GM12891 (cell line): ENCODE data around the gene RMI1.

Source experiments
- DNase-seq: peaks from one replicate; pipeline ENCODE4 v3.0.0; 2011; ENCODE audit warnings: low spot score; ENCODE audit not compliant: insufficient read length
- FAIRE-seq: peaks from 2 replicates; lab custom pipeline; 2011; peaks lifted over from hg19 to GRCh38; lab: Jason Lieb, UNC
- PAX5 ChIP-seq: IDR thresholded peaks from 2 replicates; pipeline ENCODE4 v1.6.1; 2011; ENCODE audit warnings: low read length, moderate library complexity, mild to moderate bottlenecking; ENCODE audit not compliant: insufficient read depth, severe bottlenecking
- POLR2A ChIP-seq: IDR thresholded peaks from 2 replicates; pipeline ENCODE4 v1.6.1; 2011; ENCODE audit warnings: low read depth, low read length, control low read depth
- POLR2AphosphoS5 ChIP-seq: IDR thresholded peaks from 2 replicates; pipeline ENCODE4 v1.6.1; 2011; ENCODE audit warnings: low read depth, low read length, control low read depth
- POU2F2 ChIP-seq: IDR thresholded peaks from 2 replicates; pipeline ENCODE4 v1.6.1; 2011; ENCODE audit warnings: low read depth, mild to moderate bottlenecking, control low read depth, low read length, moderate library complexity
- SPI1 ChIP-seq: IDR thresholded peaks from 2 replicates; pipeline ENCODE4 v1.6.1; 2011; ENCODE audit warnings: low read depth, low read length, control low read depth
- TAF1 ChIP-seq: IDR thresholded peaks from 2 replicates; pipeline ENCODE4 v1.6.1; 2011; ENCODE audit warnings: low read depth, low read length, control low read depth

Gene RMI1

GRCh38 chr9:83981126-83981871 lies 694 bp downstream of the RMI1 start:
- TF ChIP-seq POU2F2 (no peak), TAF1 (peak; percentile 44; the same call in 1 of the 2 replicates)
- DNase-seq, result no peak
- FAIRE-seq, result peak; percentile 64

DNA sequence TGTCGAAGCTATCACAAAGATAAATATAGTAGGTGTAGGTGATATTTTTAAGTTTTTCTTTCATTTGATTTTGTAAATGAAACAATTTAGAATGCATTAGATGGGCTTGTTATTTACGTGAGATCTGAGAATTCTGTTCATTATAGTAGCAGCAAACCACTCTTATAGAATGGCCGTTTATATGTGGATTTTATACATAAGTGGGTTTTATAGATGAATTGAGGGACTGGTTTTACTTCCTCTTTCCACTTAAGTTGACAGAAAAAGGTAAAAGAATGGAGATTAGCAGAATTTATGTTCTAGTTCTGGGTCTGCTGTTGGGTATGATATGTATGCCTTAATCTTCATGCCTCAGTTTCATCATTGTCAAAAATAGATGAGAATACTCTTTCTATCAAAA lies 5.6 kb downstream of the RMI1 start:
- FAIRE-seq (no peak), DNase-seq (no peak)
- no peak for TF ChIP-seq SPI1

DNA sequence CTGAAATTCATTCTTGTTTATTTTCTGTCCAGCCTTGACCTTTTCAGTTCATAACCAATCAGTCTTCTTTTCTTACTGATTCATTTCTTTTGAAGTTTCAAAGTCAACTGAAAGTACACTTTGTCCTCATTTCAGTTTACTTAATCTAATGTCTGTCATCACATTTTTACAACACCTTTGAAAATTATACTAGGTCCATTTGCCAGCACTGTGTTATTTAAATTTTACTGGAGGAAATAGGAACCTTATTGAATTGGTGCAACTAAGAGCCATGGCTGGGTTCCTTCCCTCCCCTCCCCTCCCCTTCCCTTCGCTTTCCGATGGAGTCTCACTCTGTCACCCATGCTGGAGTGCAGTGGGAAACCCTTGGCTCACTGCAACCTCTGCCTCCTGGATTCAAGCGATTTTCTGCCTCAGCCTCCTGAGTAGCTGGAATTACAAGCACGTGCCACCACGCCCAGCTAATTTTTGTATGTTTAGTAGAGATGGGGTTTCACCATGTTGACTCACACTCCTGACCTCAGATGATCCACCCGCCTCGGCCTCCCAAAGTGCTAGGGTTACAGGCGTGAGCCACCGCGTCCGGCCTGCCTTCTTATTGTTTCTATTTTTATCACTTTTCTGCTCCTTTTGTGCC lies 6.3 kb downstream of the RMI1 start:
- DNase-seq, result no peak
- no peak for TF ChIP-seq TAF1
- no peak for TF ChIP-seq POLR2AphosphoS5
- FAIRE-seq, result no peak

GRCh38 chr9:83987402-83987791 lies 6.8 kb downstream of the RMI1 start:
- no peak for TF ChIP-seq POLR2AphosphoS5
- no peak for TF ChIP-seq POLR2A
- TF ChIP-seq POU2F2, result no peak
- TF ChIP-seq PAX5, result no peak
- no peak for TF ChIP-seq TAF1
- no peak for TF ChIP-seq SPI1
- DNase-seq (no peak), FAIRE-seq (no peak)

GRCh38 chr9:83988411-83988810 lies 7.8 kb downstream of the RMI1 start:
- TF ChIP-seq TAF1 (no peak), POU2F2 (no peak), POLR2AphosphoS5 (no peak), PAX5 (no peak), SPI1 (no peak), POLR2A (no peak)
- no peak for FAIRE-seq
- no peak for DNase-seq

DNA sequence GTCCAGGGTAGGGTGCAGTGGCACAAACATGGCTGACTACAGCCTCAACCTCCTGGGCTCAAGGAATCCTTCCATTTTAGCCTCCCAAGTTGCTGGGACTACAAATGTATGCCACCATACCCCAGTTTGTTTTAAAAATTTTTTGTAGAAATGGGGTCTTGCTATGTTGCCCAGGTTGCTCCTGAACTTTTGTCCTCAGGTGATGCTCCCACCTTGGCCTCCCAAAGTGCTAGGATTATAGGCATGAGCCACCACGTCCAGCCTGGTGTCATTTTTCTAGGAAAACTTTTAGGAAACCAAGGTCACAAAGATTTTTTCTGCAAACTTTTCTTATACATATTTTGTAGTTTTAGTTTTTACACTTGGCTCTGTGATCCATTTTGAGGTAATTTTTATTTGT lies 10.8 kb downstream of the RMI1 start:
- FAIRE-seq (no peak), DNase-seq (no peak)
- TF ChIP-seq PAX5 (no peak), POLR2AphosphoS5 (no peak), TAF1 (no peak), POU2F2 (no peak), SPI1 (no peak), POLR2A (no peak)

DNA sequence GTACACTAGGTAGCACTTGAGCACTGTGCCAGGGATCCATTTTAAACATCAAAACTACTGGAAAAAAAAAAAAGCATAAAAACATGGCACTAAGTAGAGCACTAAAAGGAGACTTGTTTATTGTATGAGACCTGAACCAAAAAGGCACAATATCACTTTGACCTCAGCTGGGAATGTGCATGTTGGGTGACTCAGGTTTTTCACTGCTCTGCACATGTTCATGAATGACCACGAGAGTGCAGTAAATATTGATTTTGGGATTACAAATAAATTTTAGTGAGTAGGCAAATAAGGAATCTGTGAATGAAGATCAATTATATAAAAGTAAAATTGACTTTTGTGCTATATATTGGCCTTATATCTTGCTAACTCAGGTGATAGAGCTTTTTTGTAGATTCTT lies 11.8 kb downstream of the RMI1 start:
- FAIRE-seq (no peak), DNase-seq (no peak)
- TF ChIP-seq PAX5 (no peak), SPI1 (no peak), POLR2AphosphoS5 (no peak)

DNA sequence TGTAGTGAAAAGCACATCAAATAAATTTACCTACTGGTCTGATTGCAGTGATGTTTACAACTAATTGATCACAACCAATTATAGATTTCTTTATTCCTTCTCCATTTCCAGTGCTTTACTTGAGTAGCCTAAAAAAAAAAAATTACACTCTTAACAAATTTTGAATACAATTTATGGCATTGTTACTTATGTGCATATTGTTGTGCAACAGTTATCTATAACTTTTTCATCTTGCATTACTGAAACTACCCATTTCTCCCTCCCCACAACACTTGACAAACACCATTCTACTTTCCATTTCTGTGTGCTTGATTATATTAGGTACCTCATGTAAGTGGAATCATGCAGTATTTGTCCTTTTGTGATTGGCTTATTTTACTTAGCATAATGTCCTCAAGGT lies 12.3 kb downstream of the RMI1 start:
- FAIRE-seq, result no peak

GRCh38 chr9:83996126-83996525 lies 15.5 kb downstream of the RMI1 start:
- FAIRE-seq (no peak), DNase-seq (no peak)
- no peak for TF ChIP-seq PAX5

More for the DNA sequence above, 12.3 kb downstream of the RMI1 start:
- DNase-seq, result no peak
- TF ChIP-seq TAF1, result no peak
- no peak for TF ChIP-seq POLR2AphosphoS5
- TF ChIP-seq POU2F2, result no peak
- no peak for TF ChIP-seq PAX5
- TF ChIP-seq POLR2A, result no peak
- TF ChIP-seq SPI1, result no peak

DNA sequence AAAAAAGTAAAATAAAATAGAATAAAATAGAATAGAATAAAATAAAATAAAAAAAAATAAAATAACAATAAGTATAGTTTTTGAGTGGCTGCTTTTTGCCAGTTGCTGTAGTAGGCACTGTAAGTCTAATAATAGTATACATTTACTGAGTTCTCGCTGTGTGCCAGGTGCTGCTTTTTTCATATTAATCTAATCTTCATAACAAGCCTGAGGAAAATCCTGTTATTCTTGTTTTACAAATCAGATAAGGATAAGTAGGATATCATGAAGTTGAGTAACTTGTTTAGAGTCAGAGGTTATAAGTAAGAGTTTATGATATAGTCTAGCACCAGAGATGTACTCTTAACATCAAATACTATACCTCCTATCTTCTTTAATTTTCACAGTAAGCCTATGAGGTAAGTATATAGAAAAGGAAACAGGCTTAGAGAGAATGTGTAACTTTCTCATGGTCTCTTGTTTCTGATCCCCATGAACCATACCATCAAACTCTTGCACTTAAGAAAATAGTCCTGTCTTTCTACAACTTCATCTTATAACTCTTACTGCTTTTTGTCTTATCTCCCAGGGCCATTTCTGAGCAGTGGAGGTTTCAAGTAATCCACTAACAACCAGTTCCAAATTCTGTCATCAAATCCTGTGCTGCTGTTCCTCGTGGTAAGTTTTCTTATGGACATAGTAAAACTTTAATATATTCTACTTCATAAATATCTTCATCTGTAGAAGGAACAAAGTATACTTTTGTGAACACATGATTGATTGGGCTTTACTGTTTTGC lies 18.7 kb downstream of the RMI1 start:
- TF ChIP-seq POLR2A, result no peak
- no peak for TF ChIP-seq POLR2AphosphoS5
- TF ChIP-seq TAF1, result no peak
- TF ChIP-seq PAX5, result no peak
- TF ChIP-seq POU2F2, result no peak
- no peak for TF ChIP-seq SPI1
- DNase-seq (no peak), FAIRE-seq (no peak)
